ENCODE measurements around the gene CTXN2.

Gene CTXN2

DNA sequence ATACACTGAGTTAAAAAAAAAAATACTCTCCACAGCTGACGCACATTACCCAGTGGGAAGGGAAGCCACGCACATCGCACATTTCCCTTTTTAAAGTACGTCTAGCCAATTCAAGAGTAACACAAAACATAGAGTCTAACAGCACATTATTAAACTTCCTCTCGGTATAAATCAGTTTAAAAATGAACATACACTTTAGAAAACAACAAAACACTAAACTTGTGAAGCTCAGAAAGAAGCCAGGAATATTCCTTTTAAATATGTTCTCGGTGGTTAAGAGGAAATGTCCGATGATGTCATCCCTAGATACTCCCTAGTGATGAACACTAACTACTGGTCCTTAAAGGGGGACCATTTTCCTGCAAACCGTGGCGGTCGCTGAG is 14.1 kb upstream of the CTXN2 start:
- Histone ChIP-seq H3K4me3 (ENCODE audit: low read length) (peak overlapping the region; percentile 89), H3K27ac (ENCODE audit: low read length) (peak overlapping the region; percentile 47), H3K4me1 (ENCODE audit: control insufficient read depth, low read depth, low read length) (peaks cover 26% of the 10 kb centered on the region), H3K9me3 (ENCODE audit: control insufficient read depth, low read depth, low read length) (no peaks in the 10 kb centered on the region), H3K27me3 (ENCODE audit: control insufficient read depth, insufficient read depth, low read length) (no peaks in the 10 kb centered on the region), H3K36me3 (ENCODE audit: control insufficient read depth, low read depth, low read length) (no peaks in the 10 kb centered on the region), H3K9ac (ENCODE audit: low read length) (peak overlapping the region; percentile 91)

GRCh38 chr15:48177766-48178647 is 13.5 kb upstream of the CTXN2 start, which contains the start of gene MYEF2:
Gene MYEF2 (minus strand): TSS chr15:48178295. CDS start chr15:48178237, 58 bp downstream.
- Histone ChIP-seq H3K9me3 (ENCODE audit: control insufficient read depth, low read depth, low read length) (no peaks in the 10 kb centered on the region), H3K27me3 (ENCODE audit: control insufficient read depth, insufficient read depth, low read length) (no peaks in the 10 kb centered on the region), H3K4me1 (ENCODE audit: control insufficient read depth, low read depth, low read length) (peaks cover 24% of the 10 kb centered on the region), H3K27ac (ENCODE audit: low read length) (peak within 1 kb of the TSS; percentile 47), H3K36me3 (ENCODE audit: control insufficient read depth, low read depth, low read length) (no peaks in the 10 kb centered on the region), H3K4me3 (ENCODE audit: low read length) (peak within 1 kb of the TSS; percentile 89), H3K9ac (ENCODE audit: low read length) (peak within 1 kb of the TSS; percentile 91)

DNA sequence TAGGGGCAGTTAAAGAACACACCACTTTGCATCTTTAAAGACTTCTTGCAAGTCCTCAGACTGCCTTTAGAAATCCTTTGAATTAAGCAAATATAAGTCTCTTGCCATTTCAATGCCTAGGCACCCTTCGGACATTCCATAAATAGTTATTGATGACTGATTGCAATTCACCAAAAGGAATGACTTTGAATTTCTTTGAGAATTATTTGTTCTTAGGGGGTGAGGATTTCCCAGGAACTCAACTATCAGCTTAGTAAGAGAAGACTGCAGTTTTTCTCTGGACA is 12.9 kb upstream of the CTXN2 start:
- H3K9me3 ChIP-seq (ENCODE audit: control insufficient read depth, low read depth, low read length): no peaks in the 10 kb centered on the region
- peak overlapping the region; percentile 91 for H3K9ac ChIP-seq (ENCODE audit: low read length)
- H3K4me1 ChIP-seq (ENCODE audit: control insufficient read depth, low read depth, low read length): peaks cover 22% of the 10 kb centered on the region
- peak overlapping the region; percentile 30 for H3K27ac ChIP-seq (ENCODE audit: low read length)
- peak overlapping the region; percentile 89 for H3K4me3 ChIP-seq (ENCODE audit: low read length)
- no peaks in the 10 kb centered on the region for H3K36me3 ChIP-seq (ENCODE audit: control insufficient read depth, low read depth, low read length)
- no peaks in the 10 kb centered on the region for H3K27me3 ChIP-seq (ENCODE audit: control insufficient read depth, insufficient read depth, low read length)

DNA sequence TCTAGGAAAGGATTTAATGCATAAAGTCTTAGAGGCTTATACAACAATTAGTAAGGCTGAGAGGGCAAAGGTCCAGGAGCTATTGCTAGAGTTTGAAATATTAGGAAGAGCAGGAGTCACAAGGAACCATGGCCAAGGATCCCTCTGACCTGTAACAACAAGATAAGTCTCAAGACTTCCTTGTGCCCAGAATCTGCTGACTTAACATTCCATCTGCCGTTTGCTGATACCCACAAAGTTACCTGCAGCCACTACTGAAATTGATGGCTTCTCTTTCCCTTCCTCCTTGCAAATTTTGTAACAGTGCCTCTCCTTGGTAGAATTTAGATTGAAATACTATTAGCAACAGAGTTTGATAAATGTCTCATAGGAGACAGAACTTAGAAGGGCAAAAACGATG is 8.7 kb upstream of the CTXN2 start:
- Histone ChIP-seq H3K4me3 (ENCODE audit: low read length) (no peak overlapping the region), H3K9ac (ENCODE audit: low read length) (no peak overlapping the region), H3K27me3 (ENCODE audit: control insufficient read depth, insufficient read depth, low read length) (no peaks in the 10 kb centered on the region), H3K4me1 (ENCODE audit: control insufficient read depth, low read depth, low read length) (peaks cover 11% of the 10 kb centered on the region), H3K36me3 (ENCODE audit: control insufficient read depth, low read depth, low read length) (no peaks in the 10 kb centered on the region), H3K9me3 (ENCODE audit: control insufficient read depth, low read depth, low read length) (no peaks in the 10 kb centered on the region), H3K27ac (ENCODE audit: low read length) (no peak overlapping the region)

DNA sequence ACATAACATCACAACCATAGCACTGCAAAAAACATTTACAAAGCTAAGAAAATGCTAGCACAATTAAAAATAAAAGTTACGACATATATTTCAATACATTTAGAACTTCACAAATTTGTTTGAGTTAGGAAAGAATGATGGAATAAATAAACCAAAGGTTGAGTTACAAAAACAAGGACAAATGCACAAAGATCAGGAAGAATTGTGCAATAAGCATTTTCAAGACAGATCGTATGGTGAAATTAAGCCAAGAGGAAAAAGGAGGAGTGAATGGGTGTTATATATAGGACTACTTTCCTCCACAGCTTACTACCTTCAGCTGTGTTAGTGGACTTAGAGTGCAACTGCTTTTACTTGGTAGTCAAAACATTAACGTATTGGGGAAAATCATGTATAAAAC is 5.9 kb upstream of the CTXN2 start:
- H3K9ac ChIP-seq (ENCODE audit: low read length): no peak overlapping the region
- H3K27ac ChIP-seq (ENCODE audit: low read length): no peak overlapping the region
- H3K27me3 ChIP-seq (ENCODE audit: control insufficient read depth, insufficient read depth, low read length): no peaks in the 10 kb centered on the region
- no peaks in the 10 kb centered on the region for H3K4me1 ChIP-seq (ENCODE audit: control insufficient read depth, low read depth, low read length)
- H3K4me3 ChIP-seq (ENCODE audit: low read length): no peak overlapping the region
- no peaks in the 10 kb centered on the region for H3K9me3 ChIP-seq (ENCODE audit: control insufficient read depth, low read depth, low read length)
- H3K36me3 ChIP-seq (ENCODE audit: control insufficient read depth, low read depth, low read length): no peaks in the 10 kb centered on the region

DNA sequence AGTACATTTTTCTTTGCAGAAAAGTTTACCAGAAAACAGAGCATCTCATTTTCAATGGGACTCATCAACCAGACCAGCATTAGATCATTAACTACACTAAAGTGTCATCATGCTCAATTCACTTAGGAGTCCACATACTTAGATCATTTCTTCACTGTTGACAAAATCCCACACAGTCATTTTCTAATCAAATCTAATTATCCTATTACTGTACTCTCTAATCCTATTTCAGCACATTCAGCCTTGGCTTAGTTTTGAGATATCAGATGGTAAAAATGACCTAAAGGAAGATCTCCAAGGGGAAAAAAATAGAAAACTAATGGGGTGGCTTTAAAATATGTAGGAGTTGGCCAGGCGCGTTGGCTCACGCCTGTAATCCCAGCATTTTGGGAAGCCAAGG is 5.2 kb upstream of the CTXN2 start:
- no peaks in the 10 kb centered on the region for H3K36me3 ChIP-seq (ENCODE audit: control insufficient read depth, low read depth, low read length)
- H3K4me3 ChIP-seq (ENCODE audit: low read length): no peak overlapping the region
- no peak overlapping the region for H3K9ac ChIP-seq (ENCODE audit: low read length)
- H3K27me3 ChIP-seq (ENCODE audit: control insufficient read depth, insufficient read depth, low read length): peaks cover 3% of the 10 kb centered on the region
- H3K27ac ChIP-seq (ENCODE audit: low read length): no peak overlapping the region
- peaks cover 4% of the 10 kb centered on the region for H3K4me1 ChIP-seq (ENCODE audit: control insufficient read depth, low read depth, low read length)
- no peaks in the 10 kb centered on the region for H3K9me3 ChIP-seq (ENCODE audit: control insufficient read depth, low read depth, low read length)

- no peak overlapping the region for H3K27ac ChIP-seq (ENCODE audit: low read length)
- H3K9me3 ChIP-seq (ENCODE audit: control insufficient read depth, low read depth, low read length): no peaks in the 10 kb centered on the region
- peaks cover 22% of the 10 kb centered on the region for H3K27me3 ChIP-seq (ENCODE audit: control insufficient read depth, insufficient read depth, low read length)
- peaks cover 8% of the 10 kb centered on the region for H3K4me1 ChIP-seq (ENCODE audit: control insufficient read depth, low read depth, low read length)
- peak overlapping the region; percentile 64 for H3K4me3 ChIP-seq (ENCODE audit: low read length)
- H3K9ac ChIP-seq (ENCODE audit: low read length): no peak overlapping the region
- H3K36me3 ChIP-seq (ENCODE audit: control insufficient read depth, low read depth, low read length): no peaks in the 10 kb centered on the region
These were observed 412 bp upstream of the CTXN2 start for GRCh38 chr15:48190932-48191573.

- H3K27me3 ChIP-seq (ENCODE audit: control insufficient read depth, insufficient read depth, low read length): no peaks in the 10 kb centered on the region
- H3K4me1 ChIP-seq (ENCODE audit: control insufficient read depth, low read depth, low read length): peaks cover 9% of the 10 kb centered on the region
- no peak overlapping the region for H3K4me3 ChIP-seq (ENCODE audit: low read length)
- no peak overlapping the region for H3K27ac ChIP-seq (ENCODE audit: low read length)
- H3K9ac ChIP-seq (ENCODE audit: low read length): no peak overlapping the region
- H3K36me3 ChIP-seq (ENCODE audit: control insufficient read depth, low read depth, low read length): no peaks in the 10 kb centered on the region
- H3K9me3 ChIP-seq (ENCODE audit: control insufficient read depth, low read depth, low read length): no peaks in the 10 kb centered on the region
These were observed 10.6 kb downstream of the CTXN2 start for GRCh38 chr15:48202068-48202467.

GRCh38 chr15:48205981-48206380 is 14.5 kb downstream of the CTXN2 start, which contains the start of gene SLC12A1:
Gene SLC12A1 (plus strand): TSS chr15:48206302. CDS start chr15:48207720, 1,418 bp downstream.
- Histone ChIP-seq H3K27ac (ENCODE audit: low read length) (no peak within 1 kb of the TSS), H3K4me3 (ENCODE audit: low read length) (no peak within 1 kb of the TSS), H3K27me3 (ENCODE audit: control insufficient read depth, insufficient read depth, low read length) (no peaks in the 10 kb centered on the region), H3K4me1 (ENCODE audit: control insufficient read depth, low read depth, low read length) (peaks cover 9% of the 10 kb centered on the region), H3K36me3 (ENCODE audit: control insufficient read depth, low read depth, low read length) (no peaks in the 10 kb centered on the region), H3K9me3 (ENCODE audit: control insufficient read depth, low read depth, low read length) (no peaks in the 10 kb centered on the region), H3K9ac (ENCODE audit: low read length) (no peak within 1 kb of the TSS)

DNA sequence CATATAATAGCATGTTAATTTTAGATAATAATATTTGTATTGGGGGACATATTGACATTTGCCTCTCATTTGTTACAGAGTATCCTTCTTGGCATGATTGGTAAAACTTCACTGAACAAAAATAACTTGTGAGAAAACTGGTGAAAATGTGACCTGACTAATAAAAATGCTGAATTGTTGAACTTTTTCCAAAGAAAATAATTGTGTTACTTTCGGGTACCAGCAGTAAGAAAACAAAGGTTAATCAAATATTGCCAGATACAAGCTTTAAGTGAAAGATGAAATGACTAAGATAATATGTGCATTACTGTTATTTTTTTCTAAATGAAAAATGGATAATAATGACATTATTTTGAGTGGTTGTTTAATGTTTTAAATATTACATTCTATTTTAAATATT is 29.8 kb downstream of the CTXN2 start:
- Histone ChIP-seq H3K27ac (ENCODE audit: low read length) (no peak overlapping the region), H3K9me3 (ENCODE audit: control insufficient read depth, low read depth, low read length) (no peaks in the 10 kb centered on the region), H3K27me3 (ENCODE audit: control insufficient read depth, insufficient read depth, low read length) (no peaks in the 10 kb centered on the region), H3K4me3 (ENCODE audit: low read length) (no peak overlapping the region), H3K4me1 (ENCODE audit: control insufficient read depth, low read depth, low read length) (no peaks in the 10 kb centered on the region), H3K36me3 (ENCODE audit: control insufficient read depth, low read depth, low read length) (no peaks in the 10 kb centered on the region), H3K9ac (ENCODE audit: low read length) (no peak overlapping the region)

DNA sequence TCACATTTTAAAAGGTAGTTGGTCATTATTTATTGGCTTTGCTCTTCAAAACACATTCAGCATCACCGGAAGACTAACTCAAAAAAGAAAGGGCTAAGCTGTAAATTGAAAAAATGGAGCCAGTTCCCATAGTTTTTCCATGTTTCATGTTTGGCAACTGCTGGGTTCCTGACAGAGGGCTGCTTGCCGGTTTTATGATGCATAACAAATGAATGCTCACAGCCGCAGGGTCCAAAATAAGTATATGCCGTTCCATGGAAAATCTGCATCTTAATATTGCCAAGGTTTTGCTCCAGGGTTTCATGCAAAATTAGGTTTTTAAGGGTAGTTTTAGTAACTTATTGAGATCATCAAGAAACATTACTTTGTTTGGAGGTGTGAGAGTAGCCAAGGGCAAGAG is 30.4 kb downstream of the CTXN2 start:
- Histone ChIP-seq H3K27me3 (ENCODE audit: control insufficient read depth, insufficient read depth, low read length) (no peaks in the 10 kb centered on the region), H3K9ac (ENCODE audit: low read length) (no peak overlapping the region), H3K27ac (ENCODE audit: low read length) (no peak overlapping the region), H3K4me3 (ENCODE audit: low read length) (no peak overlapping the region), H3K36me3 (ENCODE audit: control insufficient read depth, low read depth, low read length) (no peaks in the 10 kb centered on the region), H3K9me3 (ENCODE audit: control insufficient read depth, low read depth, low read length) (no peaks in the 10 kb centered on the region), H3K4me1 (ENCODE audit: control insufficient read depth, low read depth, low read length) (no peaks in the 10 kb centered on the region)

DNA sequence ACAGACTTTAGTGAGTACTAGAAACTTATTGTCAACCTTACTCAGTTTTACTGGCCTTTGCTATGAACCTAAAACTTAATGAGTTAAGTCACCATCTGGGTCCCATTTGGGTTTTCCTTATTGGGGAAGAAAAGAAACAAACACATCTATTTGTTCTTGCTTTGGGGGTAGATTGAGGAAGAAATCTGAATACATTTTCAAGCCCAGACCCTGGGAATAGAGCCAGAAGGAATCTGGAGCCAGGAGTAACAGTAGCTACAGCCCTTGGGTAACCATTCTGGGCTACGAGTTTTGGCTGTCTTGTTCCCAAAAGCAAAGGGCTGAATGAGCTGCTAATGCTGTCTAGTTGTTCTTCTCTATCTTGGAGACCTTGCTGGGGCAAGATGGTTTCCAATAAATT is 31.2 kb downstream of the CTXN2 start:
- no peaks in the 10 kb centered on the region for H3K27me3 ChIP-seq (ENCODE audit: control insufficient read depth, insufficient read depth, low read length)
- H3K4me3 ChIP-seq (ENCODE audit: low read length): no peak overlapping the region
- H3K4me1 ChIP-seq (ENCODE audit: control insufficient read depth, low read depth, low read length): no peaks in the 10 kb centered on the region
- no peak overlapping the region for H3K9ac ChIP-seq (ENCODE audit: low read length)
- H3K36me3 ChIP-seq (ENCODE audit: control insufficient read depth, low read depth, low read length): no peaks in the 10 kb centered on the region
- H3K9me3 ChIP-seq (ENCODE audit: control insufficient read depth, low read depth, low read length): no peaks in the 10 kb centered on the region
- H3K27ac ChIP-seq (ENCODE audit: low read length): no peak overlapping the region
